T47D (cell line): ENCODE measurements around the gene YAP1.
A peak's percentile ranks its signal among the peaks of the same experiment; 100 is the strongest.

ENCODE experiments used
- DNase-seq, 2 experiments: peaks; one replicate each; pipeline versions ENCODE4 v3.0.0 to v3.0.0-alpha.2; 2011 to 2012; ENCODE audit warnings: low read depth in 1 of 2, low spot score in 1 of 2
- JUND ChIP-seq: IDR thresholded peaks from 2 replicates; pipeline ENCODE4 v1.6.1; 2012; ENCODE audit warnings: low read depth
- in situ Hi-C: cut with HindIII; loops from 2 replicates; pipeline ENCODE4 v1.10.0; 2016; ENCODE audit warnings: low sequenced_read_pairs, low pct_unique_long_range_greater_than_20kb

Gene YAP1

DNA sequence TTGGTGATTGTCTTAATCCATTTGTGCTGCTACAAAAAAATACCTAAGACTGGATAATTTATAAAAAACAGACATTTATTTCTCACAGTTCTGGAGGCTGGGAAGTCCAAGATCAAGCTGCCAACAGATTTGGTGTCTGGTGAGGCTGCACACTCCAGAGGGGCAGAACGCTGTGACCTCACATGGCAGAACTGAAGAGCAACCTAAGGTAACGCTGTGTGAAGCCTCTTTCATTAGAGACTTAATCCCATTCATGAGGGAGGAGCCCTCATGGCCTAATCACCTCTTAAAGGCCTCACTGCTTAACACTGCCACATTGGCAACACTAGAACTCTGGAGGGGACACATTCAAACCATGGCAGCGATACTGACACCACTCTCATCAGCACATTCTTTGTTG is 164.4 kb downstream of the YAP1 start:
- in situ Hi-C loops = no loop called here

GRCh38 chr11:102276362-102276761 is 166.1 kb downstream of the YAP1 start:
- no peak for DNase-seq
- in situ Hi-C loops = no loop called here
- no peak for TF ChIP-seq JUND

More for the DNA sequence above, 164.4 kb downstream of the YAP1 start:
- no peak for TF ChIP-seq JUND
- DNase-seq = no peak

DNA sequence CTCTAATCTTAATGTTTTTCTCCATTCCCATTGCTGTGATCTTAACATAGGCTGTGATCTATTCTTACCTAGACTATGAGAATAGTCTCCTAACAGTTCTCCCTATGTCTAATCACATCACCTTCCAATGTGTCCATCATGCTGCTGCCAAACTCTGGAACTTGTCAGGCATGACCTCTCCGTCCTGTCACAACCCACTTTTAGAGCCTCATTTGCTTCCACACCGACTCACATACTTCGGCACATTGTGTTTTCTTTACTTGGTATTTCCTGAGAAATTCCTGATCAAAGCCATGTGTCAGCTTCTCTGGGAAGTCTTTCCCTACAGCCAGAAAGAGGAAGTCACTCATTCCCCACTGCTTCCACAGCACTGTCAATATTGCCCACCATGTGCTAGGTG is 166.5 kb downstream of the YAP1 start:
- in situ Hi-C loops = no loop called here
- no peak for TF ChIP-seq JUND
- DNase-seq = no peak

GRCh38 chr11:102279641-102280170 is 169.5 kb downstream of the YAP1 start:
- in situ Hi-C loops = no loop called here
- peak in 1 of 2 experiments; percentile 69 for DNase-seq
- TF ChIP-seq JUND = no peak

GRCh38 chr11:102280245-102280833 is 170.1 kb downstream of the YAP1 start:
- in situ Hi-C loops = no loop called here
- no peak for TF ChIP-seq JUND

More at GRCh38 chr11:102280245-102280833, 170.1 kb downstream of the YAP1 start:
- peak in 1 of 2 experiments; percentile 25 for DNase-seq
